WTC11 (cell line): ENCODE results near the gene INPP5A. TPM values are rescaled to one million over a fixed set of nuclear protein-coding genes. Genes with fewer than 3 reads are reported as not detected.

Experiments used
- ATAC-seq: fragments of 200-7000 bp; cut with Tn5 transposase; 2 replicates; pipeline ENCODE4 v1.10.0; 2021; ENCODE audit warnings: mild to moderate bottlenecking, moderate library complexity
- CTCF ChIA-PET: fragments of 300-600 bp; sonication (Branson Sonifier 250); formaldehyde crosslinking; loops from one replicate; lab custom pipeline; 2021; ENCODE audit warnings: antibody characterized with exemption; lab: Charles Lee
- POLR2A ChIA-PET: fragments of 350-600 bp; sonication (Branson Sonifier 250); formaldehyde crosslinking; loops from one replicate; lab custom pipeline; 2021; ENCODE audit warnings: antibody characterized with exemption; lab: Charles Lee
- DNase-seq: peaks from one replicate; pipeline ENCODE4 v3.0.0; 2021; ENCODE audit warnings: low spot score
- H3K27ac Mint-ChIP-seq: 2 replicates; pipeline ENCODE4 v1.8.0; 2021; ENCODE audit warnings: mixed read lengths
- H3K27me3 Mint-ChIP-seq: 2 replicates; pipeline ENCODE4 v1.8.0; 2021; ENCODE audit warnings: low read depth, mild to moderate bottlenecking, moderate library complexity, mixed read lengths
- H3K36me3 Mint-ChIP-seq: 2 replicates; pipeline ENCODE4 v1.8.0; 2021; ENCODE audit warnings: mixed read lengths
- H3K4me1 Mint-ChIP-seq: 2 replicates; pipeline ENCODE4 v1.8.0; 2022; ENCODE audit warnings: mixed read lengths
- H3K4me3 Mint-ChIP-seq: 2 replicates; pipeline ENCODE4 v1.8.0; 2021; ENCODE audit warnings: mild to moderate bottlenecking, moderate library complexity, mixed read lengths
- H3K9me3 Mint-ChIP-seq: 2 replicates; pipeline ENCODE4 v1.8.0; 2021; ENCODE audit warnings: mixed read lengths
- CREB1 ChIP-seq: sonication (generic); formaldehyde crosslinking; IDR thresholded peaks from 2 replicates; pipeline ENCODE4 v1.8.0; 2023; ENCODE audit warnings: mild to moderate bottlenecking, missing genetic modification reagents
- FOXK1 ChIP-seq: sonication (generic); formaldehyde crosslinking; IDR thresholded peaks from 2 replicates; pipeline ENCODE4 v1.8.0; 2022; ENCODE audit warnings: mild to moderate bottlenecking, moderate library complexity, missing genetic modification reagents
- FOXP1 ChIP-seq: sonication (generic); formaldehyde crosslinking; IDR thresholded peaks from 2 replicates; pipeline ENCODE4 v1.8.0; 2022; ENCODE audit warnings: missing genetic modification reagents, mild to moderate bottlenecking, moderate library complexity, borderline replicate concordance
- IRF1 ChIP-seq: sonication (generic); formaldehyde crosslinking; IDR thresholded peaks from 2 replicates; pipeline ENCODE4 v1.8.0; 2023; ENCODE audit warnings: missing genetic modification reagents
- JUN ChIP-seq: sonication (generic); formaldehyde crosslinking; IDR thresholded peaks from 2 replicates; pipeline ENCODE4 v1.8.0; 2023; ENCODE audit warnings: mild to moderate bottlenecking, missing genetic modification reagents
- MYBL2 ChIP-seq: sonication (generic); formaldehyde crosslinking; IDR thresholded peaks from 2 replicates; pipeline ENCODE4 v1.8.1; 2023; ENCODE audit warnings: mild to moderate bottlenecking, moderate library complexity, missing genetic modification reagents
- NFE2L1 ChIP-seq: sonication (generic); formaldehyde crosslinking; IDR thresholded peaks from 2 replicates; pipeline ENCODE4 v1.8.1; 2023; ENCODE audit warnings: missing genetic modification reagents
- NR3C1 ChIP-seq: sonication (generic); formaldehyde crosslinking; conservative IDR thresholded peaks from 2 replicates; pipeline ENCODE4 v1.8.1; 2023; ENCODE audit warnings: low read depth, mild to moderate bottlenecking, missing genetic modification reagents
- STAT6 ChIP-seq: sonication (generic); formaldehyde crosslinking; conservative IDR thresholded peaks from 2 replicates; pipeline ENCODE4 v1.8.1; 2023; ENCODE audit warnings: mild to moderate bottlenecking, low read depth, missing genetic modification reagents, moderate library complexity
- TP53 ChIP-seq: sonication (generic); formaldehyde crosslinking; IDR thresholded peaks from 2 replicates; pipeline ENCODE4 v1.8.1; 2023; ENCODE audit warnings: mild to moderate bottlenecking, missing genetic modification reagents
- ZBTB21 ChIP-seq: sonication (generic); formaldehyde crosslinking; IDR thresholded peaks from 2 replicates; pipeline ENCODE4 v1.8.1; 2023; ENCODE audit warnings: mild to moderate bottlenecking, missing genetic modification reagents, borderline replicate concordance
- ZNF121 ChIP-seq: sonication (generic); formaldehyde crosslinking; IDR thresholded peaks from 2 replicates; pipeline ENCODE4 v1.8.0; 2023; ENCODE audit warnings: missing genetic modification reagents
- ZNF396 ChIP-seq: fragments of 250-450 bp; sonication (Bioruptor Pico); IDR thresholded peaks from 2 replicates; pipeline ENCODE4 v1.8.0; 2021; ENCODE audit warnings: mild to moderate bottlenecking, moderate library complexity, borderline replicate concordance
- total RNA-seq: library from RNA; stranded (reverse); gene quantifications from 3 replicates; pipeline ENCODE4 v1.2.3, GENCODE V29; 2021
- TF ChIP-seq, protein P1 (sequence below): sonication (generic); formaldehyde crosslinking; IDR thresholded peaks from 2 replicates; pipeline ENCODE4 v1.8.1; 2023; ENCODE audit warnings: mild to moderate bottlenecking, missing genetic modification reagents
- TF ChIP-seq, protein P2 (sequence below): sonication (generic); formaldehyde crosslinking; IDR thresholded peaks from 2 replicates; pipeline ENCODE4 v1.8.0; 2022; ENCODE audit warnings: mild to moderate bottlenecking, missing genetic modification reagents
- TF ChIP-seq, protein P3 (sequence below): sonication (generic); formaldehyde crosslinking; IDR thresholded peaks from 2 replicates; pipeline ENCODE4 v1.8.0; 2023; ENCODE audit warnings: missing genetic modification reagents, mild to moderate bottlenecking, borderline replicate concordance

The INPP5A gene
- total RNA-seq, 1 experiment from 2014 or later: 22.1 TPM

GRCh38 chr10:132779549-132780294 is 242.1 kb downstream of the INPP5A start (continued):
- TF ChIP-seq JUN (no peak), MYBL2 (no peak), TP53 (CRISPR knock-in tag) (no peak)

DNA sequence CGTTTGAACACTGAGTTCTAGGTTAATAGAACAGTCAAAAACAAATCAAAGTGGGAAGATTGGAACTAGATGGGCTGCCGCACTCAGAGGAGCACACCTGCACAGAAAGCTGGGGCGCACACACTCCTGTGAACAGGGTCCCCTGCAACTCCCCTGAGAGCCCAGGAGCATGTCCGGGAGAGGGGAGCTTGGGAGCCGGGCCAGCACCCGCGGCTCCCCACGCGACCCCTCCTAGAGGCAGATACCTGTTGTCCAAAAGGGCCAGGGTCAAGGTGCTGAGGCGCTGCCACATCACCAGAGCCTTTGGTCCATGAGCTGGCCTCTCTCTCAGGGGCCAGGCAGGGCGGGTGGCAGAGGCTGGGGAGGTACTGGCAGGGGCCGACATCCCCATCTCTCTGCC is 242.8 kb downstream of the INPP5A start:
- H3K4me3 Mint-ChIP-seq: no peak overlapping the region
- no peaks in the 10 kb centered on the region for H3K9me3 Mint-ChIP-seq
- no peak overlapping the region for H3K27ac Mint-ChIP-seq
- H3K36me3 Mint-ChIP-seq: no peaks in the 10 kb centered on the region; the same call in 1 of the 2 replicates
- CTCF ChIA-PET: no interaction called here
- DNase-seq (no peak), ATAC-seq (no peak)
- H3K4me1 Mint-ChIP-seq: peaks cover 12% of the 10 kb centered on the region
- POLR2A ChIA-PET: no interaction called here
- TF ChIP-seq IRF1 (CRISPR knock-in tag): no peak
- TF ChIP-seq JUN: no peak
- TF ChIP-seq CREB1 (CRISPR knock-in tag): no peak
- no peak for TF ChIP-seq MYBL2
- TF ChIP-seq ZBTB21 (CRISPR knock-in tag): no peak
- TF ChIP-seq, protein P1, sequence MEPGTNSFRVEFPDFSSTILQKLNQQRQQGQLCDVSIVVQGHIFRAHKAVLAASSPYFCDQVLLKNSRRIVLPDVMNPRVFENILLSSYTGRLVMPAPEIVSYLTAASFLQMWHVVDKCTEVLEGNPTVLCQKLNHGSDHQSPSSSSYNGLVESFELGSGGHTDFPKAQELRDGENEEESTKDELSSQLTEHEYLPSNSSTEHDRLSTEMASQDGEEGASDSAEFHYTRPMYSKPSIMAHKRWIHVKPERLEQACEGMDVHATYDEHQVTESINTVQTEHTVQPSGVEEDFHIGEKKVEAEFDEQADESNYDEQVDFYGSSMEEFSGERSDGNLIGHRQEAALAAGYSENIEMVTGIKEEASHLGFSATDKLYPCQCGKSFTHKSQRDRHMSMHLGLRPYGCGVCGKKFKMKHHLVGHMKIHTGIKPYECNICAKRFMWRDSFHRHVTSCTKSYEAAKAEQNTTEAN (CRISPR knock-in tag): no peak
- no peak for TF ChIP-seq NFE2L1 (CRISPR knock-in tag)
- no peak for TF ChIP-seq STAT6 (CRISPR knock-in tag)
- TF ChIP-seq NR3C1 (CRISPR knock-in tag): no peak
- TF ChIP-seq ZNF396 (CRISPR knock-in tag): no peak
- H3K27me3 Mint-ChIP-seq: peaks cover 38% of the 10 kb centered on the region

- ATAC-seq: no peak
- DNase-seq: no peak
- no peaks in the 10 kb centered on the region for H3K9me3 Mint-ChIP-seq
- TF ChIP-seq ZBTB21 (CRISPR knock-in tag) (no peak), ZNF121 (no peak), FOXK1 (CRISPR knock-in tag) (no peak), FOXP1 (CRISPR knock-in tag) (no peak)
- TF ChIP-seq, protein P2, sequence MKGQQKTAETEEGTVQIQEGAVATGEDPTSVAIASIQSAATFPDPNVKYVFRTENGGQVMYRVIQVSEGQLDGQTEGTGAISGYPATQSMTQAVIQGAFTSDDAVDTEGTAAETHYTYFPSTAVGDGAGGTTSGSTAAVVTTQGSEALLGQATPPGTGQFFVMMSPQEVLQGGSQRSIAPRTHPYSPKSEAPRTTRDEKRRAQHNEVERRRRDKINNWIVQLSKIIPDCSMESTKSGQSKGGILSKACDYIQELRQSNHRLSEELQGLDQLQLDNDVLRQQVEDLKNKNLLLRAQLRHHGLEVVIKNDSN (CRISPR knock-in tag): no peak
- TF ChIP-seq, protein P3, sequence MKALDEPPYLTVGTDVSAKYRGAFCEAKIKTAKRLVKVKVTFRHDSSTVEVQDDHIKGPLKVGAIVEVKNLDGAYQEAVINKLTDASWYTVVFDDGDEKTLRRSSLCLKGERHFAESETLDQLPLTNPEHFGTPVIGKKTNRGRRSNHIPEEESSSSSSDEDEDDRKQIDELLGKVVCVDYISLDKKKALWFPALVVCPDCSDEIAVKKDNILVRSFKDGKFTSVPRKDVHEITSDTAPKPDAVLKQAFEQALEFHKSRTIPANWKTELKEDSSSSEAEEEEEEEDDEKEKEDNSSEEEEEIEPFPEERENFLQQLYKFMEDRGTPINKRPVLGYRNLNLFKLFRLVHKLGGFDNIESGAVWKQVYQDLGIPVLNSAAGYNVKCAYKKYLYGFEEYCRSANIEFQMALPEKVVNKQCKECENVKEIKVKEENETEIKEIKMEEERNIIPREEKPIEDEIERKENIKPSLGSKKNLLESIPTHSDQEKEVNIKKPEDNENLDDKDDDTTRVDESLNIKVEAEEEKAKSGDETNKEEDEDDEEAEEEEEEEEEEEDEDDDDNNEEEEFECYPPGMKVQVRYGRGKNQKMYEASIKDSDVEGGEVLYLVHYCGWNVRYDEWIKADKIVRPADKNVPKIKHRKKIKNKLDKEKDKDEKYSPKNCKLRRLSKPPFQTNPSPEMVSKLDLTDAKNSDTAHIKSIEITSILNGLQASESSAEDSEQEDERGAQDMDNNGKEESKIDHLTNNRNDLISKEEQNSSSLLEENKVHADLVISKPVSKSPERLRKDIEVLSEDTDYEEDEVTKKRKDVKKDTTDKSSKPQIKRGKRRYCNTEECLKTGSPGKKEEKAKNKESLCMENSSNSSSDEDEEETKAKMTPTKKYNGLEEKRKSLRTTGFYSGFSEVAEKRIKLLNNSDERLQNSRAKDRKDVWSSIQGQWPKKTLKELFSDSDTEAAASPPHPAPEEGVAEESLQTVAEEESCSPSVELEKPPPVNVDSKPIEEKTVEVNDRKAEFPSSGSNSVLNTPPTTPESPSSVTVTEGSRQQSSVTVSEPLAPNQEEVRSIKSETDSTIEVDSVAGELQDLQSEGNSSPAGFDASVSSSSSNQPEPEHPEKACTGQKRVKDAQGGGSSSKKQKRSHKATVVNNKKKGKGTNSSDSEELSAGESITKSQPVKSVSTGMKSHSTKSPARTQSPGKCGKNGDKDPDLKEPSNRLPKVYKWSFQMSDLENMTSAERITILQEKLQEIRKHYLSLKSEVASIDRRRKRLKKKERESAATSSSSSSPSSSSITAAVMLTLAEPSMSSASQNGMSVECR (CRISPR knock-in tag): no peak
- TF ChIP-seq, all 79 proteins: peak for 0
- Mint-ChIP-seq H3K27ac (no peak overlapping the region), H3K27me3 (peaks cover 43% of the 10 kb centered on the region), H3K4me1 (peaks cover 12% of the 10 kb centered on the region), H3K36me3 (no peaks in the 10 kb centered on the region; the same call in 1 of the 2 replicates), H3K4me3 (no peak overlapping the region)
- ChIA-PET CTCF (interaction anchor here (0.7 kb wide), 1 partner anchor 534 kb away, joined by 4 read pairs; no protein-coding TSS in a partner anchor), POLR2A (no interaction called here)
Measured at GRCh38 chr10:132781556-132781955, 244.0 kb downstream of the INPP5A start.
